NCI-H1436 (cell line): ENCODE measurements around the gene NIPSNAP2.
"Not testable (repeated sequence)": the region's sequence is repeated elsewhere in the genome, so short reads cannot be mapped to it uniquely, and the experiment has no call there.

ENCODE experiments used
- DNase-seq: peaks from one replicate; lab custom pipeline; 2025; lab: John Stamatoyannopoulos, UW

Gene NIPSNAP2

GRCh38 chr7:55964261-55965099 is at the start of gene NIPSNAP2:
Gene NIPSNAP2, plus strand, starts transcription at chr7:55964585. Its CDS starts 25 bp downstream, at chr7:55964610.
- peak; percentile 60 for DNase-seq

DNA sequence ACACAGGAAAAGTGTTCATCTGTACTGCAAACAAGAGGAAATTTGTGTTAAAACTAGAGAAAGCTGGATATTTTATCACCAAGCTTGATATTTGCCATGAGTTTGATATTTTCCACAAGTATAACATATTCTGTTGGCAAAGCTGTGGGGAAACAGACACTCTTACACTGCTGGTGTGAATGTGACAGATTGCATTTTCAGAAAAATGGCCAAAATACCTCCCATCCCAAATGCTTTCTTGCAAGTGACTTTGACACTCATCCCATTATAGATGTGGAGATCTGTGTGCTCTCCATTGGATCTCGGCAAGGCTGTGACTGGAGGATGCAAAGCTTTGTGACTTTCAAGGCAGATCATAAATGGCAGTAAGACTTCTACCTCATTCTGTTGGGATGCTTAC is 46.6 kb upstream of the NIPSNAP2 start:
- DNase-seq = no peak

- DNase-seq = no peak
Measured at GRCh38 chr7:55928006-55928767, 36.2 kb upstream of the NIPSNAP2 start.

DNA sequence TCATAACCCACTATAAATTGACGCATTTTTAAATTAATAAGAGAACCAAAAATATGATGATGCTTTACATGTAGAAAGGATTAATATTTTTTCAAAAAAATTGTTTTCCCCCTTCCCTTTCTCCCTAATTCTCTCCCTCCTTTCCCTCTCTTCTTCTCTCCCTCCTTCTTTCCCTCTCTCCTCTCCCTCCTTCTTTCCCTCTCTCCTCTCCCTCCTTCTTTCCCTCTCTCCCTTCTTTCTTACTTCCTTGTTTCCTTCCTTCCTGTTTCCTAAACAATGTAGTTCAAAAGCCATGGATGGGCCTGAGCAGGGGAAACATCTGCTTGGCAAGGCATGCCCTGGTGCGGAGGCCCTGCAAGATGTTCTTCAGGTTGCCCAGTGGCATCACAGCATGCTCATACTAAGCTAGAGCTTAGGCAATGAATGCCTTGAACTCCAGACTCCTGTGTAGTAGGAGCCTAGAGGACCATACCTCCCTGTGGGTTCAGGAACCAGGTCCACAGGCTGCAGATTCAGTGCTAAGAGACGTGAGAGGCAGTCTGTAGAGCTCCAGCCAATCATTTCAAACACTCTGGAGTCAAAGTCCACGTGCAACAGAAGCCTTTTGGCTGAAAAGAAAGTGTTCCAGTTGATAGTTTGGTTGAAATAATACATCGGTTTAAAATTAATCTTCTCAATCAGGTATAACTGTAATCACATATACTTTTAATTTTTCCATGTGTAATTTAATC is 32.8 kb upstream of the NIPSNAP2 start:
- no peak for DNase-seq

GRCh38 chr7:55939514-55940123 is 24.8 kb upstream of the NIPSNAP2 start:
- DNase-seq = no peak

- no peak for DNase-seq
Measured at GRCh38 chr7:55946545-55946944, 17.8 kb upstream of the NIPSNAP2 start.

DNA sequence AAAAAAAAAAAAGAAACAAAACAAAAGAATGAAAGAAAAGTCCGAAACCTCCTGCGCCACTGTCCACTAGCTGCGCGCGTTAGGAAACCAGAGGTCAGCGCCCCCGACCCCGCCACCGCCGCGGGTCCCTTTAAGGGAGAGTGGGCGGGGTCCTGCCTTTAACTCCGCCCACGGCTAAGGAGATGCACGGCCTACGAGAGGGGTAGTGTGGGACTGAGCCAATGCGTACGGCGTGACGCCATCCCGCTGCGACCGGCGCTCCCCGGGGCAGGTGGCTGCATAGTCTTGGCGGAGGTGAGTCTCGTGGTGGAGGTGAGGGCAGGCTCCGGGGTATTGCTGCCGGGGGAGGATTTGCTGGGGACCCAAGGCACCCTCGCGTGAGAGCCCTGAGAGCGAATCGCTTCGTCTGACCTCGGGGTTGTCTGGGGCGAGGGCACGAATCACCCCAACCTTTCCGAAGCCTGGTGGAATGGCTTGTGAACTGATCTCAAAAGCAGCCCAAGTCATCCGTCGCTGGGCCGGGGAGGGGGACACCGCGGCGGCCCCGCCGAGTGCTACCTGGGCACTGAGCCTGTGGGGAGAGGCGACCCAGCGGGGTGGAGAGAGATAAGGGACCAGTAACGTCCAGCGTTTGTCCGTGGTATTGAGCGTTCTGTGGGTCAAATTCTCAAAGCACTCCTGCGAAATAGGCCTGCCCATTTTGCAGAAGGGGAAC is 12.6 kb upstream of the NIPSNAP2 start, which contains the start of gene MRPS17:
TSS of gene MRPS17 (plus strand) at position 241 of the 715 bp plus-strand sequence. CDS start 1,319 bp downstream, outside the sequence.
- peak; percentile 89 for DNase-seq

GRCh38 chr7:55952352-55952671 is 12.1 kb upstream of the NIPSNAP2 start:
- DNase-seq = not testable (repeated sequence)

- DNase-seq = no peak
Measured at GRCh38 chr7:55953707-55954475, 10.5 kb upstream of the NIPSNAP2 start.

DNA sequence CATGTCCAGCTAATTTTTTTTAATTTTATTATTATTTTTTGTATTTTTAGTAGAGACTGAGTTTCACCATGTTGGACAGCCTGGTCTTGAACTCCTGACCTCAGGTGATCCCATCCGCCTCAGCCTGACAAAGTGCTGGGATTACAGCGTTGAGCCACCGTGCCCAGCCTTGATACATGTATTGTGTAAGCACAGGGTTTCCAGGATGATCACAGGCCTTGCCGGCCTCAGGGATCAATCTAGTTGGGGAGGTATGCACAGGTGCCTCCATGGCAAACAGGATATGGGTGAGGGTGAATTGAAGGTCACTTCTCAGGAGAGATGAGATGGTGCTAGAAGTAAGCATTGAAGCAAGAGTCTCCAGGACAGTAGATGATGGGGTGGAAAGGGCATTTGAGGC is 7.2 kb upstream of the NIPSNAP2 start:
- DNase-seq = no peak

DNA sequence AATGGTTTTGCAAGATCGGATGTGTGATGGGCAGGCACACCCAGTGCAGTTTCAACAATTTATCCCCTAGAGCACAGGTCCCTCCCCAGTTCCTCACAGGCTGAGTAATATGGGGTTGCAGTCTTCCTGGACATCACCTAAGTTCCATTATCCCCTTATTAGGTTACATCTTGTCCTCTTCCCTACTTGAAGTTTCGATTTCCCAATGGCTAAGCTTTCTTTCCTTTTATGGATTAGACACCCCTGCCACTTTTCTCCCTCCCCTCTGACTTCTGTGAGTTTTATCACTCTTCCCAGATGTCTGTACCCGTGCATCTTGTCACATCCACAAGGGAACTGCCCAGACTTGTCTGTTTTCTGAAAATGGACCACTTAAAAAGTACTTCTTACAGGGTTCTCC is 2.4 kb upstream of the NIPSNAP2 start:
- DNase-seq = no peak

DNA sequence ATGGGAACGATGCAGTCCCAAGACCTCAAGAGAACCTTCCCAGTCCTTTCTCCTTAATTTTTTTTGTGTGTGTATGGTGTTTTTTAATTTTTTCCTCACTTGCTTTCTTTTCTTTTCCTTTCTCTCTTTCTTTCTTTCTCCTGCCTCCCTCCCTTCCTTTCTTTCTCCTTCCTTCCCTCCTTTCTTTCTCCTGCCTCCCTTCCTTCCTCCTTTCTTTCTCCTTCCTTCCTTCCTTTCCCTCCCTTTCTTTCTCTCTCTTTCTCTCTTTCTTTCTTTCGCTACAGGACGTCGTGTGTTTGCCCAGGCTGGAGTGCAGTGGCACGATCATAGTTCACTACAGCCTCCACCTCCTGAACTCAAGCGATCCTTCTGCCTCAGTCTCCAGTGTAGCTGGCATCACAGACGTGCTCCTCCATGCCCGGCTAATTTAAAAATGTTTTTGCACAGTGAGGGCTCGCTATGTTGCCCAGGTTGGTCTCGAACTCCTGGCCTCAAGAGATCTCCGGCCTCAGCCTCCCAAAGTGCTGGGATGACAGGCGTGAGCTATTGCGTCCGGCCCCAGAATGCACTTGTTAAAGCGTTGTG is 709 bp upstream of the NIPSNAP2 start:
- DNase-seq = no peak

- DNase-seq = no peak
Measured at GRCh38 chr7:55965100-55965470, 700 bp downstream of the NIPSNAP2 start.

DNA sequence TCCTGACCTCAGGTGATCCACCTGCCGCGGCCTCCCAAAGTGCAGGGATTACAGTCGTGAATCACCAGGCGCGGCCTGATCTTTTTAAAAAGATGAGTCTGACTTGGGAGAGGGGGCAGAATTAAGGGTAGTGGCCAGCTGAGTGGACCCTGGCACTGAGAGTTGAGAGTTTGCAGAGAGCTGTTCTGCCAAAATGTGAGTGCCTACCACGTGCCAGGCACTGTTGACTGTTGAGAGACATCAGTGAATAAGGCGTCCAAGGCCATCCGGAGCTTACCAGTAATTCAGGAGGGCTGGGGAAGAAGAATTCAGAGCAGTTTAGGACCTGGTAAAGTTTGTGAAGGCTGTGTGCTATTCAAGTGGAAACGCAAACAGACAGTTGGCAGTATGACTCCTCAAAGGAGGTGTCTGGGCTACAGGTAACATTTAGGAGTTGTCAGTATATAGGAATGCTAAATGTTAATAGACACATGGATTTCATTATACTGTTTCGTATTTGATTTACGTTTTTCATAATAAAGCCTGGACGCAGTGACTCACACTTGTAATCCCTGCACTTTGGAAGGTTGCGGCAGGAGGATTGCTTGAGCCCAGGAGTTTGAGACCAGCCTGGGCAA is 1.5 kb downstream of the NIPSNAP2 start:
- DNase-seq = no peak

DNA sequence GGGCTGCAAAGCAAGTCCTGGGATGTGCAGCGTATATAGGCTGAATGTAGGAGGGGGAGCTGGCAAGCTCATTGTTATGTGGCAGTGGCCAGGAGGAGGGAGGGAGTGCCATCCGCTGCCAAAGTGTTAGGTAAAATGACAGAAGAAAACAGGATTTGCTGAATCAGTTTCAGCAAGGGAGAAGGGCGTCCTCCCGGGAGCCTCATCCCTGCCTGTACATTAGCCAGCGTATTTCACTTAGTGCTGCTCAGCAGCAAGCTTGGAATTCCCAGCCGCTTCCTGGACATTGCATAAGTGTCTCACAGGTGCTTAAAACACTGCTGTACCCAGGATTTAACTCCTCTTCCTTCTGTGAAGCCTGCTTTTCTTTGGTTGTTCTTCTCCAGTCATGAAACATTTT is 2.5 kb downstream of the NIPSNAP2 start:
- DNase-seq = no peak

DNA sequence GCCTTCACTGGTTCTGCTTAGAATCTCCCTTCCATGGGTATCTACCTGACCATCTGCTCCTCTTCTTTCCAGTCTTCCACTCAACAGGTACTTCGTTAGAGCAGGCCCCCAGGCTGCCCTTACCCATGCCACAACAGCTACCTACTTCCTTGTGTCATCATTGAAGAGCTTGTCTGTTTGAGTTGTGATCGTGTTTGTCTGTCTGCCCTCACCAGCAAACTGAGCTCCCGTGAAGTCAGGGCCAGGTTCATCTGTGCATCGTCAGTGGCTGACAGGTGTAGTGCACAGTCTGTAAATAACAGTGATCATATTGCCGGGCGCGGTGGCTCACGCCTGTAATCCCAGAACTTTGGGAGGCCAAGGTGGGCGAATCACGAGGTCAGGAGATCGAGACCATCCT is 5.0 kb downstream of the NIPSNAP2 start:
- no peak for DNase-seq

DNA sequence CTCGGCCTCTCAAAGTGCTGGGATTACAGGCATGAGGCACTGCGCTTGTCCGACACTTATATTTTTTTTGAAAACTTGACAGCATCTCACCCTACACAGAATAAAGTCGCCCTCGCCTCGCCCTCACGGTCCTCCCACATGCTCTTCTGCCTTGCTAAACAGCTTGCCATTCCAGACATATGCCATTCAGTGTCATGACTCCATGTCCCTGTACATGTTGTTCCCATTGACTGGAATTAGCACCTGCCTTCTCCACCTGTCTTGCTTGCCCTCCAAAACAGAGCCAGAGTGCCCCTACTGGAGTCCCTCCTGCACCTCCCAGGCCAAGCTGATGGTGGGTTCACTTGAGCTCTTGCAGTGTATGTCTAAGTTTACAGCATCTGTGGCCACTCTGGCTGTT is 6.2 kb downstream of the NIPSNAP2 start:
- DNase-seq = no peak

DNA sequence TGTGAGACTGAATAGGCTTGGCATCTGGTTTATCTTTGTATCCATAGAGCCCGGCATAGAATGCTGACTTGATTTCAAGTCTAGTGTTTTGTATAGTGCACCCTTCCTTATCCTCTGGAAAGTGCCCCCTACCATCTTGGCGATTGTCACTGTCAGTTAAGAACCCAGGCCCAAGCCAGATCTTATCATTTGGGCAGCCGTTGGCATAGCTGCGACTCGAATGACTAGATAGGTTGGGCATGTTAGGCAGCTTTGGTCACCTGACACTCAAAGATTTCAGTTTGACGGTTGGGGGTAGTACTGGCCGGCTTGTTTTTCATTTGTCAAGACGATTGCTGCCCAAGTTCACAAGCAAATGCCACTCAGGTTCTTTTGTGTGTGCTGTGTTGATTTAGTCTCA is 6.6 kb downstream of the NIPSNAP2 start:
- no peak for DNase-seq

DNA sequence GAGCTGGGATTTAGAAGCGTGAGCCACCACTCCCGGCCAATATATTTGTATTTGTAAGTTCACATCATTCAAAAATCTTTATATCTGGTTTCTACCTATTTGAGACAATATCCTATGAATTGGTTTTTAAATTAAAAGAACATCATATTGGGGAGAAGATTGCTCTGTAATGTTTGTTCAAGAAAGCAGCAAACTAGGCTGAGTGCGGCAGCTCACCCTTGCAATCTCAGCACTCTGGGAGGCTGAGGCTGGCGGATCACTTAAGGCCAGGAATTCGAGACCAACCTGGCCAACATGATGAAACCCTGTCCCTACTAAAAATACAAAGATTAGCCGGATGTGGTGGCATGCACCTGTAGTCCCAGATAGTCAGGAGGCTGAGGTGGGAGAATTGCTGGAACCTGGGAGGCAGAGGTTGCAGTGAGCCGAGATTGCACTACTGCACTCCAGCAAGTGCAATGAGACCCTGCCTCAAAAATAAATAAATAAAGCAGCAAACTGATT is 9.4 kb downstream of the NIPSNAP2 start:
- no peak for DNase-seq
